PC-9 (cell line): ENCODE data around the gene ZNF346.

Experiments used
- EZH2 ChIP-seq: fragments of 200-600 bp; sonication (generic); IDR thresholded peaks from 2 replicates; pipeline ENCODE4 v1.8.0; 2017; ENCODE audit warnings: antibody characterized with exemption, low read depth
- TF ChIP-seq, protein P1 (sequence below): fragments of 200-600 bp; sonication (generic); conservative IDR thresholded peaks from 2 replicates; pipeline ENCODE4 v1.6.1; 2017; ENCODE audit warnings: mixed run types, antibody characterized with exemption, mild to moderate bottlenecking, moderate library complexity

DNA sequence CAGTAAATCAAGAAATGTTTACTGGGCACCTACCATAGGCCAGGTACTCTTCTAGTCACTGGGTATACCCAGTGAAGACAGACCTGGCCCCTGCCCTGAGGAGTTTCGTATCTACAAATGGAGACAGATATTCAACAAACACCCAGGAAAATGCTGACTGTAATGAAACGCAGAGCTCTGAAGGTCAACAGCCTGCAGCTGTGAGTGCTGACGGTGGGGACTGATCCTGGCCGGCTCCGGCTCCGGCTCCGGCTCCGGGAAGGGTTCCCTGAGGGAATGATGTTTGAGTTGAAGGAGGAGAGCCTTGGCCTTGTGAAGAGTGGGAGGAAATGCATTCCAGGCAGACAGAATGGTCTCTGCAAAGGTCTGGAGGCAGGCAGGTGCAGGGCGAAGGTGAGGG is 87.3 kb downstream of the ZNF346 start:
- TF ChIP-seq, protein P1, sequence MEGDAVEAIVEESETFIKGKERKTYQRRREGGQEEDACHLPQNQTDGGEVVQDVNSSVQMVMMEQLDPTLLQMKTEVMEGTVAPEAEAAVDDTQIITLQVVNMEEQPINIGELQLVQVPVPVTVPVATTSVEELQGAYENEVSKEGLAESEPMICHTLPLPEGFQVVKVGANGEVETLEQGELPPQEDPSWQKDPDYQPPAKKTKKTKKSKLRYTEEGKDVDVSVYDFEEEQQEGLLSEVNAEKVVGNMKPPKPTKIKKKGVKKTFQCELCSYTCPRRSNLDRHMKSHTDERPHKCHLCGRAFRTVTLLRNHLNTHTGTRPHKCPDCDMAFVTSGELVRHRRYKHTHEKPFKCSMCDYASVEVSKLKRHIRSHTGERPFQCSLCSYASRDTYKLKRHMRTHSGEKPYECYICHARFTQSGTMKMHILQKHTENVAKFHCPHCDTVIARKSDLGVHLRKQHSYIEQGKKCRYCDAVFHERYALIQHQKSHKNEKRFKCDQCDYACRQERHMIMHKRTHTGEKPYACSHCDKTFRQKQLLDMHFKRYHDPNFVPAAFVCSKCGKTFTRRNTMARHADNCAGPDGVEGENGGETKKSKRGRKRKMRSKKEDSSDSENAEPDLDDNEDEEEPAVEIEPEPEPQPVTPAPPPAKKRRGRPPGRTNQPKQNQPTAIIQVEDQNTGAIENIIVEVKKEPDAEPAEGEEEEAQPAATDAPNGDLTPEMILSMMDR = no peak
- no peak for TF ChIP-seq EZH2
